Measurements from ENCODE around the gene TRIP10. TPM values are rescaled to one million over a fixed set of nuclear protein-coding genes. Genes with fewer than 3 reads are reported as not detected.

Gene TRIP10
- total and polyA plus RNA-seq, 4 donors, result 3.4 to 9.9 (median 7.4) TPM

DNA sequence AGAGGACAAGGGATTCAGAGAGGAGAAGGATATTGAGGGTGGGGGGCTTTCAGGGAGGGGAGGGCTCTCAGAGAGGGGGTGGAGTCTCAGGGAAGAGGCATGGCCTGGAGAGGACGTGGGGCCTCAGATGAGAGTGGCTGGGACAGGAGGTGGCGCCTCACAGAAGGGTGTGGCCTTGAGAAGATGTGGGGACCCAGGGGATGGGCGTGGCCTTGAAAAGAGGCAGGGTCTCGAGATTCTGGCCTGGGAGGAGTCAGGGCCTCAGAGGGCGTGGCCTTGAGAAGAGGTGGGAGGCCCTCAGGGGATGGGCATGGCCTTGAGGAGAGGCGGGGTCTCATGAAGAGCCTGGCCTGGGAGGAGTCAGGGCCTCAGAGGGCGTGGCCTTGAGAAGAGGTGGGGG, 45.8 kb upstream of the TRIP10 start:
- Histone ChIP-seq H3K27ac (ENCODE audit: low read depth in 1 of 2, low read length in 2 of 2) (no peak overlapping the region), H3K4me3 (ENCODE audit: low read depth in 1 of 3, low read length in 3 of 3) (no peak overlapping the region), H3K27me3 (ENCODE audit: control insufficient read depth in 4 of 4, insufficient read depth in 4 of 4, low read length in 3 of 4) (no peaks in the 10 kb centered on the region), H3K36me3 (ENCODE audit: control insufficient read depth in 4 of 4, insufficient read depth in 3 of 4, low read depth in 1 of 4, low read length in 3 of 4) (peaks cover 31 to 73% (median 66%) of the 10 kb centered on the region in 4 donors), H3K4me1 (ENCODE audit: control insufficient read depth in 4 of 4, insufficient read depth in 4 of 4, low read length in 3 of 4) (peaks cover 0 to 27% (median 6%) of the 10 kb centered on the region in 4 donors), H3K9me3 (ENCODE audit: control insufficient read depth in 4 of 4, low read length in 3 of 4) (no peaks in the 10 kb centered on the region), H3K9ac (ENCODE audit: low read depth in 1 of 2, low read length in 2 of 2) (no peak overlapping the region)
- TF ChIP-seq REST (IDR thresholded peaks at IDR 0.05) (no peak), TAF1 (conservative IDR thresholded peaks at IDR 0.05) (no peak), NR2F2 (IDR thresholded peaks at IDR 0.05) (no peak), RAD21 (IDR thresholded peaks at IDR 0.05) (no peak), HNF4A (conservative IDR thresholded peaks at IDR 0.05) (no peak), FOXA2 (IDR thresholded peaks at IDR 0.05) (no peak), JUND (IDR thresholded peaks at IDR 0.05) (no peak), RXRA (IDR thresholded peaks at IDR 0.05) (no peak), HNF4G (IDR thresholded peaks at IDR 0.05) (no peak), FOXA1 (IDR thresholded peaks at IDR 0.05) (no peak), EGR1 (IDR thresholded peaks at IDR 0.05; ENCODE audit: low read depth in 2 of 2) (no peak), ATF3 (IDR thresholded peaks at IDR 0.05) (no peak), GABPA (IDR thresholded peaks at IDR 0.05 in 1 of 2, conservative IDR thresholded peaks at IDR 0.05 in 1 of 2) (no peak), SP1 (IDR thresholded peaks at IDR 0.05) (no peak)
- no peak for DNase-seq (ENCODE audit: low spot score)
- 72% methylated on average over 7 of the region's 7 CpGs for whole genome bisulfite sequencing

GRCh38 chr19:6694147-6694815, 45.2 kb upstream of the TRIP10 start:
- Histone ChIP-seq H3K4me1 (ENCODE audit: control insufficient read depth in 4 of 4, insufficient read depth in 4 of 4, low read length in 3 of 4) (peaks cover 0 to 27% (median 5%) of the 10 kb centered on the region in 4 donors), H3K9me3 (ENCODE audit: control insufficient read depth in 4 of 4, low read length in 3 of 4) (no peaks in the 10 kb centered on the region), H3K27me3 (ENCODE audit: control insufficient read depth in 4 of 4, insufficient read depth in 4 of 4, low read length in 3 of 4) (no peaks in the 10 kb centered on the region), H3K9ac (ENCODE audit: low read depth in 1 of 2, low read length in 2 of 2) (no peak overlapping the region), H3K4me3 (ENCODE audit: low read depth in 1 of 3, low read length in 3 of 3) (no peak overlapping the region), H3K27ac (ENCODE audit: low read depth in 1 of 2, low read length in 2 of 2) (no peak overlapping the region), H3K36me3 (ENCODE audit: control insufficient read depth in 4 of 4, insufficient read depth in 3 of 4, low read depth in 1 of 4, low read length in 3 of 4) (peaks cover 31 to 73% (median 64%) of the 10 kb centered on the region in 4 donors)
- 82% methylated on average over 25 of the region's 25 CpGs for WGBS
- TF ChIP-seq RAD21 (IDR thresholded peaks at IDR 0.05) (no peak), HNF4A (conservative IDR thresholded peaks at IDR 0.05) (no peak), TAF1 (conservative IDR thresholded peaks at IDR 0.05) (no peak), EGR1 (IDR thresholded peaks at IDR 0.05; ENCODE audit: low read depth in 2 of 2) (no peak), SP1 (IDR thresholded peaks at IDR 0.05) (no peak)
- TF ChIP-seq, protein P1, sequence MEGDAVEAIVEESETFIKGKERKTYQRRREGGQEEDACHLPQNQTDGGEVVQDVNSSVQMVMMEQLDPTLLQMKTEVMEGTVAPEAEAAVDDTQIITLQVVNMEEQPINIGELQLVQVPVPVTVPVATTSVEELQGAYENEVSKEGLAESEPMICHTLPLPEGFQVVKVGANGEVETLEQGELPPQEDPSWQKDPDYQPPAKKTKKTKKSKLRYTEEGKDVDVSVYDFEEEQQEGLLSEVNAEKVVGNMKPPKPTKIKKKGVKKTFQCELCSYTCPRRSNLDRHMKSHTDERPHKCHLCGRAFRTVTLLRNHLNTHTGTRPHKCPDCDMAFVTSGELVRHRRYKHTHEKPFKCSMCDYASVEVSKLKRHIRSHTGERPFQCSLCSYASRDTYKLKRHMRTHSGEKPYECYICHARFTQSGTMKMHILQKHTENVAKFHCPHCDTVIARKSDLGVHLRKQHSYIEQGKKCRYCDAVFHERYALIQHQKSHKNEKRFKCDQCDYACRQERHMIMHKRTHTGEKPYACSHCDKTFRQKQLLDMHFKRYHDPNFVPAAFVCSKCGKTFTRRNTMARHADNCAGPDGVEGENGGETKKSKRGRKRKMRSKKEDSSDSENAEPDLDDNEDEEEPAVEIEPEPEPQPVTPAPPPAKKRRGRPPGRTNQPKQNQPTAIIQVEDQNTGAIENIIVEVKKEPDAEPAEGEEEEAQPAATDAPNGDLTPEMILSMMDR (IDR thresholded peaks at IDR 0.05; ENCODE audit: low read depth, low read length, missing input control), result no peak
- TF ChIP-seq, protein P2, sequence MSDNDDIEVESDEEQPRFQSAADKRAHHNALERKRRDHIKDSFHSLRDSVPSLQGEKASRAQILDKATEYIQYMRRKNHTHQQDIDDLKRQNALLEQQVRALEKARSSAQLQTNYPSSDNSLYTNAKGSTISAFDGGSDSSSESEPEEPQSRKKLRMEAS (IDR thresholded peaks at IDR 0.05), result no peak
- no peak for DNase-seq (ENCODE audit: low spot score)
